Measurements from ENCODE around the gene CEP128.

The CEP128 gene

GRCh38 chr14:80901822-80902221, 39.7 kb downstream of the CEP128 start:
- peaks cover 22% of the 10 kb centered on the region for H3K36me3 ChIP-seq (ENCODE audit: insufficient read depth, low read length)
- H3K27me3 ChIP-seq (ENCODE audit: insufficient read depth, low read length) = no peaks in the 10 kb centered on the region
- no peaks in the 10 kb centered on the region for H3K79me2 ChIP-seq (ENCODE audit: control insufficient read depth, insufficient read depth, low read length, unreplicated experiment)
- no peak overlapping the region for H2AFZ ChIP-seq (ENCODE audit: low read length, unreplicated experiment)
- no peak overlapping the region for H3K27ac ChIP-seq (ENCODE audit: low read depth, low read length)
- no peak overlapping the region for H3K4me3 ChIP-seq (ENCODE audit: low read depth, low read length)
- H3K4me1 ChIP-seq (ENCODE audit: control insufficient read depth, insufficient read depth, low read length, unreplicated experiment) = no peaks in the 10 kb centered on the region

- Histone ChIP-seq H3K36me3 (ENCODE audit: insufficient read depth, low read length) (peaks cover 22% of the 10 kb centered on the region), H3K27ac (ENCODE audit: low read depth, low read length) (no peak overlapping the region), H3K79me2 (ENCODE audit: control insufficient read depth, insufficient read depth, low read length, unreplicated experiment) (no peaks in the 10 kb centered on the region), H3K27me3 (ENCODE audit: insufficient read depth, low read length) (no peaks in the 10 kb centered on the region), H3K4me1 (ENCODE audit: control insufficient read depth, insufficient read depth, low read length, unreplicated experiment) (no peaks in the 10 kb centered on the region), H2AFZ (ENCODE audit: low read length, unreplicated experiment) (no peak overlapping the region), H3K4me3 (ENCODE audit: low read depth, low read length) (no peak overlapping the region)
Measured at GRCh38 chr14:80901260-80901659, 40.3 kb downstream of the CEP128 start.

DNA sequence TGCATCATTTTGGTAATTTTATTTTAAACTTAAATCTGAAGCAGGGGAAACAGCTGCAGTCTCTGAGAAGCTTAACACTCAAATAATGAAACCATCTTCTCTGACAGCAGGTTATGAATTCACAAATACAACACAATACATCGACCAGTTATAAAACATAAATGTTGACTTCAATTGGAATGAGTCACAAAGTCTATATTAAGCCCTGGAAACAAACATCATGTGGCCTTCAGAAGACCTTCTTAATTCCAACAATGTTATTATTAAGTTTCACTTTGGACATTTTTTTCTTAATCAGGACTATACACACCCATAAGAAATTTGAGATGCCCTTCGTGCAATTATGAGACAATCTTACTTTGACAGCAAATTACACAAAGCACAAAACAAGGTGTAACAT, 68.9 kb downstream of the CEP128 start:
- H3K27me3 ChIP-seq (ENCODE audit: insufficient read depth, low read length) = no peaks in the 10 kb centered on the region
- peaks cover 5% of the 10 kb centered on the region; the same call in 1 of the 2 replicates for H3K36me3 ChIP-seq (ENCODE audit: insufficient read depth, low read length)
- H3K79me2 ChIP-seq (ENCODE audit: control insufficient read depth, insufficient read depth, low read length, unreplicated experiment) = no peaks in the 10 kb centered on the region
- H3K4me3 ChIP-seq (ENCODE audit: low read depth, low read length) = no peak overlapping the region
- no peak overlapping the region for H3K27ac ChIP-seq (ENCODE audit: low read depth, low read length)
- H3K4me1 ChIP-seq (ENCODE audit: control insufficient read depth, insufficient read depth, low read length, unreplicated experiment) = no peaks in the 10 kb centered on the region
- no peak overlapping the region for H2AFZ ChIP-seq (ENCODE audit: low read length, unreplicated experiment)

DNA sequence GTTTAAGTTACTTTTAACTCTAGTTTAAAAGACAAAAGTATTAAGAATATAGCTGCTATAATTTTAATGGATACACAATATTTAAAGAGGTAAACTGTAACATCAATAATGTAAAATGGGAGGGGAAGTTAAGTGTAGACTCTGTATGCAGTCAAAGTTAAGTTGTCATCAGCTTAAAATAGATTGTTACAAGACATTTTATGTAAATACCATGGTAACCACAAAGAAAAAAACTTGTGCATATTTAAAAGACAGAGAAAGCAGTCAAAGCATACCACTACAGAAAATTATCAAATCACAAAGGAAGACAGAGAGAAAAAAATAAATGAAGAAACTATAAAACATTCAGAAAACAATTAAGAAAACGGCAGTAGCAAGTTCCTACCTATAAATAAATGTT, 73.3 kb downstream of the CEP128 start:
- Histone ChIP-seq H3K79me2 (ENCODE audit: control insufficient read depth, insufficient read depth, low read length, unreplicated experiment) (peaks cover 6% of the 10 kb centered on the region), H3K27me3 (ENCODE audit: insufficient read depth, low read length) (no peaks in the 10 kb centered on the region), H2AFZ (ENCODE audit: low read length, unreplicated experiment) (no peak overlapping the region), H3K4me3 (ENCODE audit: low read depth, low read length) (no peak overlapping the region), H3K4me1 (ENCODE audit: control insufficient read depth, insufficient read depth, low read length, unreplicated experiment) (no peaks in the 10 kb centered on the region), H3K27ac (ENCODE audit: low read depth, low read length) (no peak overlapping the region), H3K36me3 (ENCODE audit: insufficient read depth, low read length) (peaks cover 8% of the 10 kb centered on the region; the same call in 1 of the 2 replicates)

GRCh38 chr14:80867798-80868197, 73.7 kb downstream of the CEP128 start:
- H3K79me2 ChIP-seq (ENCODE audit: control insufficient read depth, insufficient read depth, low read length, unreplicated experiment) = peaks cover 6% of the 10 kb centered on the region
- no peak overlapping the region for H3K4me3 ChIP-seq (ENCODE audit: low read depth, low read length)
- no peaks in the 10 kb centered on the region for H3K4me1 ChIP-seq (ENCODE audit: control insufficient read depth, insufficient read depth, low read length, unreplicated experiment)
- H3K27ac ChIP-seq (ENCODE audit: low read depth, low read length) = no peak overlapping the region
- peaks cover 8% of the 10 kb centered on the region; the same call in 1 of the 2 replicates for H3K36me3 ChIP-seq (ENCODE audit: insufficient read depth, low read length)
- H2AFZ ChIP-seq (ENCODE audit: low read length, unreplicated experiment) = no peak overlapping the region
- H3K27me3 ChIP-seq (ENCODE audit: insufficient read depth, low read length) = no peaks in the 10 kb centered on the region

DNA sequence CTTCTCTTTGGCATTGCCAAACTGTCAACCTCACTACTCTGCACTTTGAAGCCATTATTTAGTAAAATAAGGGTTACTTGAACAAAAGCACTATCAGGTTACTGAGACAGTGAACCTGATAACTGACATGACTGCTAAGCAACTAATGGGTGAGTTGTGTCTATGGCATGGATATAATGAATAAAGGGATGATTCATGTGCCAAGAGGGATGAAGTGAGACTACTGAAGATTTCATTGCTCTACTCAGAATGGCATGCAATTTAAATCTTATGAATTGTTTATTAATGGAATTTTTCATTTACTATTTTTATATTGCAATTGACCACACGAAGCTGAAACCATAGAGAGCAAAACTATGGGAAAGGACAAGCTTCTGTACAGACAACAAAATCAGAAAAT, 74.4 kb downstream of the CEP128 start:
- Histone ChIP-seq H3K4me1 (ENCODE audit: control insufficient read depth, insufficient read depth, low read length, unreplicated experiment) (no peaks in the 10 kb centered on the region), H3K27ac (ENCODE audit: low read depth, low read length) (no peak overlapping the region), H3K79me2 (ENCODE audit: control insufficient read depth, insufficient read depth, low read length, unreplicated experiment) (peaks cover 6% of the 10 kb centered on the region), H3K36me3 (ENCODE audit: insufficient read depth, low read length) (peaks cover 8% of the 10 kb centered on the region; the same call in 1 of the 2 replicates), H2AFZ (ENCODE audit: low read length, unreplicated experiment) (no peak overlapping the region), H3K27me3 (ENCODE audit: insufficient read depth, low read length) (no peaks in the 10 kb centered on the region), H3K4me3 (ENCODE audit: low read depth, low read length) (no peak overlapping the region)

DNA sequence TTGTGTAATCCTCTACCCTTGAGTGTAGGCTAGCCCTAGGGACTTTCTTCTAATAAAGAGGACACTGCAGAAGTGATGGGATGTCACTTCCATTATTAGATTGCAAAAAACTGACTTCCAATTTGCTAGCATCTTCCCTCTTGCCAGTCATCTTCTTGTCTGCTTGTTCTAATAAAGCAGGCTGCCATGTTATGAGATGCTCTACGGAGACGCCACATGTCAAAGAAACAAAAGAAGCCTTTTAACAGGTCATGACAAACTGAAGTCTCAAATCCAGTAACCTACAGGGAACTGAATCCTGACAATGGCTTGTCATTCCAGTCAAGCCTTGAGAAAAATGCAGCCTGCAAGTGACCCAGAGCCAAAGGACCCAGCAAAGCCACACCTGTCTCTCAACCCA, 76.0 kb downstream of the CEP128 start:
- no peaks in the 10 kb centered on the region for H3K4me1 ChIP-seq (ENCODE audit: control insufficient read depth, insufficient read depth, low read length, unreplicated experiment)
- H3K27ac ChIP-seq (ENCODE audit: low read depth, low read length) = no peak overlapping the region
- H3K36me3 ChIP-seq (ENCODE audit: insufficient read depth, low read length) = peaks cover 8% of the 10 kb centered on the region; the same call in 1 of the 2 replicates
- H3K27me3 ChIP-seq (ENCODE audit: insufficient read depth, low read length) = no peaks in the 10 kb centered on the region
- H2AFZ ChIP-seq (ENCODE audit: low read length, unreplicated experiment) = no peak overlapping the region
- no peak overlapping the region for H3K4me3 ChIP-seq (ENCODE audit: low read depth, low read length)
- H3K79me2 ChIP-seq (ENCODE audit: control insufficient read depth, insufficient read depth, low read length, unreplicated experiment) = peaks cover 6% of the 10 kb centered on the region

DNA sequence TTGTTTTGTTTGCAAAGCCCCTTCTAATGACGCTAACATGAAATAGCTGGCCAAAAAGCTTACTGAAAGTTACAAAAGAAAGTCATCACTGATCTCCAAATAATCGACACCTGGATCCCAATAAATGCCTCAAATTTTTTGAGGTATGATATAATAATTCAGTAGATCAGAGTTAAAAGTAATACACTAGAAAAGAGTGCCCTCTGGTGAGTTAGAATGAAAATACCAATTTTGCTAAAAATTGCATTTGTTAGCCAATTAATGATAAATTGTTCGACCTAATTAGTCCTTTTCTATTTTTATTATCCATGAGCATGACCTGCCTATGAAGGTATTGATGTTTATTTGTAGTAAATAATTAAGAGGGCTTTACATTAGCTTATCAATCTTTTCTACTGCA, 78.6 kb downstream of the CEP128 start:
- Histone ChIP-seq H3K4me3 (ENCODE audit: low read depth, low read length) (no peak overlapping the region), H3K4me1 (ENCODE audit: control insufficient read depth, insufficient read depth, low read length, unreplicated experiment) (no peaks in the 10 kb centered on the region), H3K79me2 (ENCODE audit: control insufficient read depth, insufficient read depth, low read length, unreplicated experiment) (peaks cover 6% of the 10 kb centered on the region), H3K27ac (ENCODE audit: low read depth, low read length) (no peak overlapping the region), H3K36me3 (ENCODE audit: insufficient read depth, low read length) (peaks cover 3% of the 10 kb centered on the region; the same call in 1 of the 2 replicates), H3K27me3 (ENCODE audit: insufficient read depth, low read length) (no peaks in the 10 kb centered on the region), H2AFZ (ENCODE audit: low read length, unreplicated experiment) (no peak overlapping the region)

DNA sequence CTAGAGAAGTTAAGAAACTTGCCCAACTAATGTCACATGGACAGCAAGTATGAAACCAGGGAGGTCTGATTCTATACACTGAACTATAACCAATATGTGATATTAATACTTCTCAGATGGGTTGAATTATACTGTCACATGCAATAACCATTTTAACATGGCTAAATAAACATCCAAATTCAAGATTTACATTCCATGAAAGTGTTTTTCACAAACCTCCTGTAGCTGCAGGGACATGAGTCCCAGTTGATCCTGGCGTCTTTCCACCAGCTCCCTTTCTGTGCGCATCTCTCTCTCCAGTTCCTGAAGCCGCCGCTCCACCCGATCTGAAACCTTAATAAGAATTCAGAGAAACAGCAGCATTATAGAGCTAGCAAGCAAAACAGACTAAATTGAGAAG, 79.0 kb downstream of the CEP128 start:
- Histone ChIP-seq H2AFZ (ENCODE audit: low read length, unreplicated experiment) (no peak overlapping the region), H3K79me2 (ENCODE audit: control insufficient read depth, insufficient read depth, low read length, unreplicated experiment) (peaks cover 6% of the 10 kb centered on the region), H3K4me3 (ENCODE audit: low read depth, low read length) (no peak overlapping the region), H3K4me1 (ENCODE audit: control insufficient read depth, insufficient read depth, low read length, unreplicated experiment) (no peaks in the 10 kb centered on the region), H3K27me3 (ENCODE audit: insufficient read depth, low read length) (no peaks in the 10 kb centered on the region), H3K36me3 (ENCODE audit: insufficient read depth, low read length) (peaks cover 3% of the 10 kb centered on the region; the same call in 1 of the 2 replicates), H3K27ac (ENCODE audit: low read depth, low read length) (no peak overlapping the region)

DNA sequence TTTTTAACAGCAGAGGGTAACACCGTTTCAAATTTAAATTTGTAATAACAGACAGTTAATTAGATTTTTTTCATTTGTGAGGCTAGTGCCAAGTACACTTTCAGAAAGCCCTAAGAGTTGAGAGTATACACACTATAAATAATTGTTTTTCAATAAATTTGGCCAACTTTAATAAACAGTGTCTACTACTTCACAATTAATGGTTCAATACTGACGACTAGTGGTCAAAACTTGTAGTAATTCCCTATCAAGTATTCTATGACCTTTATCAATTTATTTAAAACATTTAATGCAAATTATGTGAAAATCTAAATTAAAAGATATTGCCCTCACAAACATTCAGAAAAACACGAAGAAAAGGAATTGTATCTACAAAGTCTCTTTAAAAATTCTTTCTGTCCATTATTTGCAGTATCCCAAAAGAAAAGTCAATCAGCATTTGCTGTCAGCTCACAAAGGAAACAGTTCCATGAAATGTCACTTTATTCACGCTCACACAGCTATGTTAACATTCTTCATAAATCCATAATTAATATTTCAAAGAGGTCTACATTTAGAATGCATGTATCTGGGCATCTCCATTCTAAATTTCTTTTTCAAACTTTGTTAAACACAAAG, 91.2 kb downstream of the CEP128 start:
- Histone ChIP-seq H3K79me2 (ENCODE audit: control insufficient read depth, insufficient read depth, low read length, unreplicated experiment) (no peaks in the 10 kb centered on the region), H3K27me3 (ENCODE audit: insufficient read depth, low read length) (no peaks in the 10 kb centered on the region), H2AFZ (ENCODE audit: low read length, unreplicated experiment) (no peak overlapping the region), H3K4me3 (ENCODE audit: low read depth, low read length) (no peak overlapping the region), H3K4me1 (ENCODE audit: control insufficient read depth, insufficient read depth, low read length, unreplicated experiment) (peaks cover 6% of the 10 kb centered on the region), H3K36me3 (ENCODE audit: insufficient read depth, low read length) (no peaks in the 10 kb centered on the region), H3K27ac (ENCODE audit: low read depth, low read length) (no peak overlapping the region)

GRCh38 chr14:80847070-80847469, 94.5 kb downstream of the CEP128 start:
- no peaks in the 10 kb centered on the region for H3K79me2 ChIP-seq (ENCODE audit: control insufficient read depth, insufficient read depth, low read length, unreplicated experiment)
- H2AFZ ChIP-seq (ENCODE audit: low read length, unreplicated experiment) = no peak overlapping the region
- no peaks in the 10 kb centered on the region for H3K36me3 ChIP-seq (ENCODE audit: insufficient read depth, low read length)
- peaks cover 5% of the 10 kb centered on the region for H3K4me1 ChIP-seq (ENCODE audit: control insufficient read depth, insufficient read depth, low read length, unreplicated experiment)
- H3K4me3 ChIP-seq (ENCODE audit: low read depth, low read length) = no peak overlapping the region
- no peak overlapping the region for H3K27ac ChIP-seq (ENCODE audit: low read depth, low read length)
- H3K27me3 ChIP-seq (ENCODE audit: insufficient read depth, low read length) = no peaks in the 10 kb centered on the region
